Measurements from ENCODE around the gene SOHLH1.

Gene SOHLH1

DNA sequence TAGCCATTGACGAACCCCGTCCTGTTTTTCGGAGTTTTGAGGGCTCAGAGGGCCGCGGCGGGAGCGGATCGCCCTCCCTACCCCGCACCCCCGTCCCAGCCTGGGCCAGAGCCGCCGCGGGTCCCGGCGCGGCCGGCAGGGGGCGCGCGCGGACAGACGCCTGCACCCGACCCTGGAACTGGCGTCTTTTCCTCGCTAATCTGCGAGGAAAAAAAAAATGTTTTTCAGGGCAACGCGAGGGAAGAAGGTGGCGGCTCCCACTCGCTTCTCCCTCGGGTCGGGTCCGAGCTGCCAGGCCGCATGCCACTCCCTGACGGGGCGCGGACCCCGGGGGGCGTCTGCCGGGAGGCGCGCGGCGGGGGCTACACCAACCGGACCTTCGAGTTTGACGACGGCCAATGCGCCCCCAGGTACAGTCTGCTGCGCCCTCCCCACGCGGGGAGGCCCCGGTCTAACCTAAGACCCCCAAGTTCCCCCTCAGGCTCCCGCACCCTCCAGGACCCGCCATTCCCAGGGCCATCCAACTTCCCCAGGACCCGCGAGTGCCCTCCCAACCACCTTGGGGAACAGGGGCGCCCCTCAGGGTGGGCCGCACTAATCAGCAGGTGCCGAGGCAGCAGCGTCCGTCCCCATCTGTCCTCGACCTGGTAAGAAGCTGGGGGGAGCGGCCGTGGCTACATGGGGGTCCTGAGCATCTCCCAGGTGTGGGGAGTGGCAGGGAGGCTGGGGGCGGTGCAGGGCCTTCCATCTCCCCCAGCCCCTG, 2.9 kb upstream of the SOHLH1 start, which contains the start of gene KCNT1:
TSS of gene KCNT1 (plus strand) at position 227 of the 763 bp plus-strand sequence. CDS start at position 301, 74 bp downstream.
- peak; percentile 22 for DNase-seq (ENCODE audit: low read depth)

DNA sequence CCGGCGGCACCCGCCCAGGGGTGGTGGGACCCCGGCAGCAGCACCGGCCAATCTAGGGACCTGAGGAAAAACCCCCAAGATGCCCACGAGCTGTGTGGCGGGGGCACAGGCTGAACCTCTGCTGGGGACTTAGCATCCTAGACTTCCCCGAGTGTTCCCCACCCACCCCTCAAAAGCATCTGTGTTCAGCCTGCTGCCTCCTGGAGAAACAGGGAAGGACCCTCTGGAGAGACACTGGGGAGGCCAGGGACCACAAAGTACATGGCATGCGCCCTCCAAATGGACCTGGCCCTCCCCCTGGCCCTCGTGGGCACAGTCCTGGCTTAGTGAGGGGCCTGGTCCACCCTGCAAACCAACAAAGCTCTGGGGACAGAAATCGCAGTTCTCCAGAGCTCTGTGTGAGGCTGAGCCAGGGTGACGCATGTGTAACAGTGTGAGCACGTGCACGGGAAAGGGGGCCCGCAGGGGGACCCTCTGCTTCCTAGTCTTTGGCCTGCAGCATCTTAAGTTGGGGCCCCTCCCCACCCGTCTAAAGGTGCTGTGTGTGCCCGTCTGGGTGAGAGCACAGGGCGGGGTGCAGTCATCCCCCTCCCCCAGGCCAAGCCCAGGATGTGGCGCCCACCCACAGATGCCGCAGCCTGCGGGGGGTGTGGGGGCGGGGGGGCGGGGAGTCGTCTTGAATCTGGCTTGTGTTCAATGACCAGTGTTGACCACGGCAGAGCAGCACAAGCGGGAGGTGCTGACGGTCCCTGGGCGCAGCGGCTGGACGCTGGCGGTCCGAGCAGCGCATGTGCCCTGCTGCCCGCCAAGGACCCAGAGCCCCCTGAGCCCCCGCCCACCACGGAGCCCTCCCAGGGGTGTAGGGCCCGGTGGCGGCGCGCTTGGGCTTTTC, 2.0 kb upstream of the SOHLH1 start:
- no peak for DNase-seq (ENCODE audit: low read depth)

DNA sequence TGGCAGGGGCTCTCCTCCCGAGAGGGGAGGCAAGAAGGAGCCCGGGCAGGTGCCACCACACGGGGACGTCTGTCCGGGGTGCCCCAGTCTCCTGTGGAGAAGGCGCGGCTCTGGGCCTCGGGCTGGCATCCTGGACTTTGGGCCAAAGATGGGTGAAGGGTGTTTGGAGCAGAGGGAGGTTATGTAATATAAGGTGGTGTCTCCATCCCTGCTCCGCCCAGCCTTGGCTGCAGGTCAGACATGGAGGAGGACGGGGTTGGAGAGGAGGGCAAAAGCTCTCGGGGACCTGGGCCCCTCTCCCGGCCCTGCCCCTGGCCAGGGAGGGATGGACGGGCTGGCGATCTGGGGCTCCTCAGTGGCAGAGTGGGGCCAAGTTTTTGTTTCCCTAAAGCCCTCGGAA, 1.2 kb upstream of the SOHLH1 start:
- no peak for DNase-seq (ENCODE audit: low read depth)

DNA sequence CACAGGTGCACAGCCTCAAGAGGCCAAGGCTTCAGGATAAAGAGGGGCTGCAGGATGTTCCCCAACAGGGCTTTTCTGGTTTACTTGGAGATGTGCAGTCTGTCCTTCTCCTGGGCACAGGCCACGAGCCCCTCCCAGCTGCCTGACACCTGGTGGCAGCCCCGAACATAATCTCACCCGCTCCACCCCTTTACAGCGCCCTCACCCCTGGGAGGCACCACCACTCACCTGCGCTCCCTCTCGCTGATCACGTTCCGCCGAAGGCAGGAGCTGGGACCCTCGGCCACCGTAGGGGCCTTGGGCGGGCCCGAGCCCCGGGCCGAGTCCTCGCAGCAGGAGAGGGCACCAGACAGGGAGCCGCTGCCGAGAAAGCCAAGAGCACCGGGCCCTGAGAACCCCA, 514 bp downstream of the SOHLH1 start:
- no peak for DNase-seq (ENCODE audit: low read depth)

DNA sequence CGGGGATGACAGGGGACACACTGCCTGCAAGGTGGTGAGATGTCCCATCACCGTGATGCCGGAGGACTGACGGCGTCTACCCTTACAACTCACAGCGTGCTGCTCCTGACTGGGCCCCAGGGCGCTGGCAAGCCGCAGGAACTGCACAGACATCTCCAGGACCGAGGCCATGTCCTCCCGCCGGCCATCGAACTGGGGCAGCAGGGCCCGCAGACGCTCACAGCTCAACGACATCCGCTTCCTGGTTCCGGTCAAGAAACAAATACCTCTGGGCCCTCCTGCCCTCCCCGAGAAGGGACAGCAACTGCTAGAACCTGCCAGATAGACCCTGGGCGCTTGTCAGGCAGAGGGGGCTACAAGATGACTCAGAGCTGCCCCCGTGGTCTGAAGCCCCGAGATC, 1.0 kb downstream of the SOHLH1 start:
- DNase-seq (ENCODE audit: low read depth), result no peak

DNA sequence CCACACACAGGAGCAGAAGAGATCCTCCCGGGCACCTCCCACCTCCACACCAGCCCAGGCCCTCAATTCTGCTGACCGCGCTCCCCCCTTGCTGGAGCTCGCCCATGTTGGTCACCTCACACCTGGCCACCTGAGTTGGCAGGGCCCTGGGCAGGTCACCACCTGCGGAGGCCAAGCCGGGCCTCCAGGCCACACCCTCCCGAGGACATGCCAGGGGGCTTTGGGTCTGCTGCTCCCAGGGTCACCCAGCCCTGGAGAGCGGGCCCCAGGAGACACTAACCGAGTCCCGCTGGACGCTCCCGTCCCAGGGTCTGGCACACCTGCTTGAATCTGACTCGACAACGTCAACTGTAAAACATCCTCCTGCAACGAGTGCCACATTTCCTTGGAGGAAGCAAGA, 2.1 kb downstream of the SOHLH1 start:
- no peak for DNase-seq (ENCODE audit: low read depth)

DNA sequence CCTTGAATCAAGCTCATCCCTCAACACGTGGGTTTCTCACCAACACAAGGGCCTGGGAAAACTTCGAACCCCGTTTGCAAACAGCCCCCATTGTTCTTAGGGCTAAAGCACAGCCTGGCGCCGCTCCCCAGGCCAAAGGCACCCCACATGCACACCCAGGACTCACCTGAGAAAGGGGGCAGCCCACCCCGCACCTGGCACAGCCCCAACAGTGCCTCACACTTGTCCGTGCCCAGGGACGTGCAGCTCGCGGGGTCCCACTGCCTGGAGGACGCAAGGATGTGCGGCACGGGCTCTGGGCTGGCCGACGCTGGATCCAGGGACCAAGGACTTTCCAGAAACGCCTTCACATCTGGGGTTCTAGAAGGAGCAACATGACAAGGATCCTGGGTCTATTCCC, 2.8 kb downstream of the SOHLH1 start:
- DNase-seq (ENCODE audit: low read depth), result no peak

DNA sequence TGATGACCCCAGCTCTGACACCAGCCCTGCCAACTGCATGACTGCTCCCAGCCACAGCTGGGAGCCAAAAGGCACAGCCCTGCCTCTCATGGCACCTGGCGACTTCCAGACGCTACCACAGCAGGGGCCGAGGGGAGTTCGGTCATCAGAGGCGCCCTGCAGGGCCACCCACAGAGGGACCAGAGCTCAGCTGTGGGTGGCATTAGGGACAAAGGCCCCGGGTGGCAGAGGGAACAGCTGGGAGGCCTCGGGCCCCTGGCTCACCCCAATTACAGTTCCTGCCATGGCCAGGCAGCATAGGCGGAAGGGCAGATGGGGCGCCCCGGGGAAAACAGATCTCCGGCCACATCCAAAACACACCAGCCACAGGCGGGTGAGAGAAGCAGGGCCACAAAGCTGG, 3.6 kb downstream of the SOHLH1 start:
- DNase-seq (ENCODE audit: low read depth), result no peak

DNA sequence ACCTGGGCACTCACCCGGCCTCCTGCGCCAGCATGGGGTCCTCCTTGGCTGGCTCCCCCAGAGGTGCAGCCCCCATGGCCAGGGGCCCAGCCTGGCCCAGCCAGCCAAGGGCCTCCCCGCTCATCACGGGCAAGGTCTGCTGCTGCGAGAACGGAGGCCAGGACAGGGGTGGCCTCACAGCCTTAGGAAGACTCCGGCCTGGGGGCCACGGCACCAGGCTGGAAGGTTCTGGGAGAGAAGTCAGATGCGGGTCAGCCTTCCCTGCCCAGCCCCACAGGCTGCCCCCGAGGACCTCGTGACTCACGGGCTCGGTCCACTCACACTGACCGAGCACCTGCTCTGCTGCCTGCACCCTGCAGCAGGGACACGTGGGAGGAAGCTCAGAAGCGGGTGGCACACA, 4.2 kb downstream of the SOHLH1 start:
- DNase-seq (ENCODE audit: low read depth), result no peak

DNA sequence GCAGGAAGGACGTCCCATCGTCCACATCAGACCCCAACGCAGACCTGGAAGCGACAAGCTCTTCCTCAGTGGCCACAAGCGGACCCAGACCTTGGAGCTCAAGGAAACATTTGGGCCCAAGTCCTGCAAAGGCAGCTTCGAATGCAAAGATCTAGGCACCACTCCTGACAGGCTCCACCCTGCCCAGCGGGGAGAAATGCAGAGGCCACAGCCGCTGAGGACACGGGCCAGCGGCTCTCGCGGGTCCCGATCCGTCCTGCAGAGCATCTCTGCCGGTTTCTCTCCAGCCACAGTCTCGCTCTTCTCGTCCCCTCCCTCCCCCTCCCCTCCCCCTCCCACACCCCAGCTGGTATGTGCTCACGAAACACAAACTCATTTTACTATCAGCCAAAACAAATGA, 4.9 kb downstream of the SOHLH1 start:
- no peak for DNase-seq (ENCODE audit: low read depth)

DNA sequence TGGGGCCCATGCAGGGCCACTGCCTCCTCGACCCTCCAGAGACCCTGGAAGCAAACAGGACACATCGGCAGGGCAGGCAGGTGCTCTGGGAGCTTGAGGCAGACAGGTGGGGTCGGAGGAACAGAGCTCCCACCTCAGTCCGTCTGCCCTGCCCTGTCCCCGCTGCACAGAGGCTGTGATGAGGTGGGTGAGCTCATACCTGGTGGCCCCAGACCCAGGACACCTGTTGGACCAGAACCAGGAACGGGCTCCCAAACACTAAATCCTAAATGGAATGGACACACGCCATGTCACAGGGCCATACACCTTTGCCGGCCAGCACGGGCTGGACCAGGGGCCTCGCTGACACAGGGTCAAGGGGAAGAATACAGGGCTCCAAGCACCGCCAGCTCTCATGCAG, 5.5 kb downstream of the SOHLH1 start:
- DNase-seq (ENCODE audit: low read depth), result no peak

DNA sequence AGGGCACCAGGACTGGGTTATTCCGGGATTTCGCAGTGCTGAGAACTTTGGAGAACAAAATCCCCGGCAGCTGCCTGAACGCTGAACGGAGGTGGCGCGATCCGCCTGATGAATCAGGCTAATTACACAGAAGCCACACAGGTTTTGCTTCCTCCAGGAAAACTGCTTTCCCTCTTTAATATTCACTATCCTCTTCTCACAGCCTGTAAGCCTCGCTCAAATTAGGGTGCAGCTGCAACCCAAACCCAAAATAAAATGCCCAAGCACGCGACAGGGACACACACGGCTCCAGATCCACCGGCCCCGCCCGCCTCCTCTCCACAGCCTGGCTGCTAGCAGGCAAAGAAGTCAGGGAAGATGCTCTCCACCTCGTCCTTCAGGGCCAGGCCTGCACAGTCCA, 6.0 kb downstream of the SOHLH1 start:
- no peak for DNase-seq (ENCODE audit: low read depth)

DNA sequence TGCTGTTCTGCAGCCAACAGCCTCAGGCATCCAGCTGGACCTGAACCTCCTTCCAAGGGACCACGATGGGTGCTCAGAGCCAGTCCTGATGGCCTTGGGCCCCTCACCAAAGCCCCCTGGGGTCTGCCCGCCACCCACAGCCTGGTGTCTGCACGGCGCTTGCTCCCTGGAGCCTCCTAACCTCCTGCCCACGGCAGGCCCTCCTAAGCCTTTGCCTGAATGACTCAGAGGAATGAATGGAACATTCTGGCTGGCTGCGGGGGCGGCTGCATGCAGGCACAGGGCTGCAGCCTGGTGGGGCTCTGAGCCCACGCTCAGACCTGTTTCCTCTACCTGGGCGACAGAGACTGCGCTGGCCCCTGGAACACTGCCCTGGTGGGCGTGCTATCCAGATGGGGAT, 6.9 kb downstream of the SOHLH1 start:
- no peak for DNase-seq (ENCODE audit: low read depth)

DNA sequence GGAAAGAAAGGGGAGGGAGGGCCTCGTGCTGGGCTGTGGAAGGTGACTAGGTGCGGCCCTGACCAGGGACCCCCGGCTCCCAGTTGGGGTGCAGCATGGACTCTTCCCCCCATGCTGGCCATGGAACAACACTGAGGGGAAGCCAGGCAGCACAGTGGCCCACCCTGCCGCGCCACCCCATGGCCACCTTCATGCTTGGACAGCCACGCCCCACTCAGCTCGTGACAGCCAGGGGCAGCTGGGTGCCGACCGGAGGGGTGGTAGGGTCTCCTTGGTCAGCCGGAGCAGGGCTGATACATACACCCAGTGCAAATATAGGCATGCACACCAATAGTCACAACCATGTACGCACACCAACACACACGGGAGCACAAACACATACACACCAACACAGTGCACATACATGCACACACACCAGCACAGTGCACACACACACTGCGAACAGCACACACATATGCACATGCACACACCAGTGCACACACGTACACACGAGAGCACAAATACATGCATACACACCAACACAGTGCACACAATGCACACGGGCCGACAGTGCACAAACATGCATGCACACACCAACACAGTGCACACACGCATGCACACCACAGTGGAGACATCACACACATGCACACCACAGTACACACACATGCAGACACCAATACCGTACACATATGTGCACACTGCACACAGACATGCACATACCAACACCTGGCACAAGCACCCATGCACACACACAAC, 8.3 kb downstream of the SOHLH1 start:
- no peak for DNase-seq (ENCODE audit: low read depth)

DNA sequence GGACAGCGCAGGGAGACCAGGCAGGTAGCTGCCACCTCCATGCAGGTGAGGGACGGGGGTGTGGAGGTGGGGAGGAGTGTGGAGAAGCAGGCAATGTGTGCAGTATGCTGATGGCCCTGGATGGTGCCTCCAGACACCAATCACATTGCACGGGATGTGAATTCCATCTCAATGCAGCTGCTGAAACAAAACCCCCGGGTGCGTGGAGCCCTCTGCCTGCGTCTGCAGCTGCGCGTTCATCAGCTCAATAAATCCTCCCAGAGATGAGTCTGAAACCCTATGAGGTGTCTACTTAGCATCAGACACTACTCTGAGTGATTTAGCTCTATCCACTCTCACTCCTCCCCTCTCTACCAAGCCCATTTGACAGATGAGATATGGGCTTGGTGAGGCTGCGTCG, 10.3 kb downstream of the SOHLH1 start:
- no peak for DNase-seq (ENCODE audit: low read depth)

DNA sequence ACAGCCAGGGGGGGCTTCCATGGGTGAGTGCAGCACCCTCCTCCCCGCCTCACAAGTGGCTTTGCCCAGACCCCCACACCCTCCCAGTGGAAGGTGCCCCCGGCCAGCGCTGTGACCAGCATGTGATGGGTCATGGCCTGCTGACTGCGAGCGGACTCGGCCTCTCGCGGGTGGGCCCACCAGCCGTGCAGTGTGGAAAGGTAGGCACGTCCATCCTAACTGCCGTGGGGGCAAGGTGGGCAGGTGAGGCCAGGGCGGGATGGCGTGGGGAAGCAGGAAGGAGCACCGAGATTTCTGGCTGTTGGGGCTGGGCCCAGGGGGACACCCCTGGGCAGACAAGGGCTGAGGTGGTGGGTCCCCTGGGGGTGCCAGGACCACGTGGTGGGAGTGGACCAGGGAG, 12.1 kb downstream of the SOHLH1 start:
- DNase-seq (ENCODE audit: low read depth), result no peak

DNA sequence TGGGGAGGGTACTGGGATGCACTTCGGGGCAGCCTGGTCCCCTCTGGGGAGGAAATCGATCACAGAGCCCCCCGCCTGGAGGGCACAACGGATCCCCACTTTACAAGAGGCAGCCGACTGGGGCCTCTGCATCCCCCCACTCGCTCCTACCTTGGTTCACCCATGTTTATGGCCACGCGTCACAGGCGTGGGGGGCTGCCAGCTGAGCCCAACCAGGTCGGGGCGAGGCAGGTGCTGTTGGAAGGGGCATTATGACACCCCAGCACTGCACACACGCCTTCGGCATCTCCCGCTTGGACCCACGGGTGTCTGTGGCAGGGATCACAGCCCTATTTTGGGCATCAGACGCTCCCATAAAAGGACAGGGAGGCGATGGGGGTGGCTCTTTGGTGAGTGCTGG, 14.6 kb downstream of the SOHLH1 start:
- no peak for DNase-seq (ENCODE audit: low read depth)

DNA sequence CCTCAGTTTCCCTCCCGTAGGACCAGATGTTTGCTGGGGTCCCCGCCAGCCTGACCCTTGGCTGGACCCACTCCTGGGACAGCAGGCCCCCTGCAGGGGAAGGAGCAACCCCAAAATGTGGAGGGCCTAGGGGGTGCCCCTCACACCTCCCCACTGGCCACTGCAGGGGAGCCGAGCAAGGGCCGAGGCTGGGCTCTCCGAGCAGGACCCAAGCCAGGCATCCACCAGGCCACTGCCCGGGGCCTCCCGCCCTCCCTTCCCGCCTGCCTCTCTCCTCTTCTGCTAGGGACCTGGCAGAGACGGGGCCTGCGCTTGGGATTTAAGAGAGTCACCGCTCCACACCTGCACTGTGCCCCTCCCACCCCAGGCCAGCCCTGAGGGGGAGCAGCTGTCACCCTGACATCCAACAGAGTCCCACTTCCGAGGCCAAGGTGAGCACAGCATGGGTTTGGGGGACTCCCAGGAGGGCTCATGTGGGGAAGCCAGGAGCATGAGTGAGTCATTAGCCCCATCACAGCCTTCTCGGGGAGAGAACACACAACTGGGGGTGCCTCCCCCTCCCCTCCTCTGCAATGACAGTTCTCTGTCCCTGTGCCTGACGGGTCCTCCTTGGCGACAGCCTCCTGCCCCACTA, 15.8 kb downstream of the SOHLH1 start:
- DNase-seq (ENCODE audit: low read depth), result no peak

DNA sequence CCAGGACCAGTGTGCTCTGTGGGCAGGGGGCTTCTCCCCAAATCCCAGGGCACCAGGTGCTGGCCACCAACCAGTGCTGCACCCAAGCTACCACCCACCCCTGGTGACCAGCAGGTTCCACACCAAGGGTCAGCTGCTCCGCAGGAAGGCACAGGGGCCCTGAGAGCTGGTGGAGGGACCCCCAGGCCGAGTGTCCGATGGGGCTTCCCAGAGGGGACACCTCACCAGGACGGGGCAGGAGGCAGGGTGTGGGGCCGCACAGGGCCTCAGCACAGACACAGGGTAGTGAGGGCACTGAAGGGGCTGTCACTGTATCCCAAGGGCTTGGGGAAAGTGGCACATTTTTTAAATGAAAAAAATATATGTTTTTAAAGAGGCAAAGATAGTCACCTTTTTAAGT, 18.1 kb downstream of the SOHLH1 start:
- DNase-seq (ENCODE audit: low read depth), result no peak

DNA sequence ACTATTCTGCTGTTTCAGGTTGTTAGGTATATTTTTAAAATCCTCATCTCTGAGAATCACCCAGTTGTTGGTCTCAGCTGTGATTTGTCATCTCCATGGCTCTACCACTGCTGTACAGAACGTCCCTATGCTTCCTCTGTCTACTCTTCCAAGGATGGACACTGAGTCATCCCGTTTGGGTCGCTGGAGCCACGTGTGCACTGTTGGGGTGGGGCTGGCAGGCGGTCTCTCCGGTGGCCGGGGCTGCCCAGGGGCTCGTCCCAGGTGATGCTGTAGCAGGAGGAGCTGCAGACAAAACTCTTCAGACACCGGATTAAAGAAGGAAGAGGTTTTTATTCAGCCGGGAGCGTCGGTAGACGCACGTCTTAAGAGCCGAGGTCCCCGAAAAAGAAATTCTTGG, 19.2 kb downstream of the SOHLH1 start:
- DNase-seq (ENCODE audit: low read depth), result no peak

DNA sequence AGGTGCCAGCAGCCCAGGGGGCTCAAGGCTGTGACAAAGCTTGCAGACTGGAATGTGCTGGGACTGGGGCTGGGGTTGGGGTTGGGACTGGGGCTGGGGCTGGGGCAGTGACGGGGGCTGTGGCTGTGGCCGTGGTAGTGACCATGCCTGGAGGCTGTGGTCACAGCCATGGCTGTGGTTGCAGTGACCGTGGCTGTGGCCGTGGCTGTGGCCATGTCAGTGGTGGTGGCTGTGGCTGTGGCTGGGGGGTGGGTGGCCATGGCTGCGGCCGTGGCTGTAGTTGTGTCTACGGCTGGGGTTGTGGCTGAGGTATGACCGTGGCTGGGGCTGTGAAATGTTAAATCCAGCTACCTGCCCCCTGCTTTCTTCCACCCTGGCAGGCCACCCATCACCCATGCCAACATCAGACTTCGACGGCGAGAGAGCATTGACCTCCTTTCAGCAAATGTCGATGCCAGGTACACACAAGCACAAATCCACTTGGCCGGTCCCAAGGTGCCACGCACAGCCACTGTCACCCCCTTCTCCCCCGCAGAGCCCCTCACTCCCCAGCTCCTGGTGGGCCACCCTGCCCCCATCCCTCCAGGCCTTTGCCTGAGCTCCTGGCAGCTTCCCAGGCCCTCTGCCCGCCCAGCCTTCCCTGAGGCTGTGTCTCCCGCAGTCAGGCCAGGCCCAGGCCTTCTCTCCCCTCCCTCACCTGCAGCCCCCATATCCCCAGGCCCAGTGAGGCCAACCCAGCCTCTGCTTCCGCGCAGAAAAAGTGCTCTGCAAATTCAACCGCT, 20.9 kb downstream of the SOHLH1 start:
- no peak for DNase-seq (ENCODE audit: low read depth)

All from activated gamma-delta T cell treated with anti-CD3 and anti-CD28 coated beads, Interleukin-2, amount 50 U/mL, for 16 hours (primary cell).